HepG2 (cell line): ENCODE measurements around the gene NT5C1B.

Experiments
- E2F5 ChIP-seq: sonication (generic); formaldehyde crosslinking; conservative IDR thresholded peaks from 2 replicates; pipeline ENCODE4 v1.4.0; 2020; ENCODE audit warnings: missing genetic modification reagents
- ELF1 ChIP-seq: sonication (generic); formaldehyde crosslinking; IDR thresholded peaks from 2 replicates; pipeline ENCODE4 v1.4.0; 2020; ENCODE audit warnings: missing genetic modification reagents
- FOXM1 ChIP-seq: sonication (generic); formaldehyde crosslinking; IDR thresholded peaks from 2 replicates; pipeline ENCODE4 v1.5.0; 2020; ENCODE audit warnings: missing genetic modification reagents
- MAX ChIP-seq: IDR thresholded peaks from 2 replicates; pipeline ENCODE4 v1.6.1; 2012; ENCODE audit warnings: inconsistent platforms
- POLR2AphosphoS5 ChIP-seq: IDR thresholded peaks from 2 replicates; pipeline ENCODE4 v1.6.1; 2012; ENCODE audit warnings: low read depth, low read length
- RXRB ChIP-seq: IDR thresholded peaks from 2 replicates; pipeline ENCODE4 v1.6.1; 2016; ENCODE audit warnings: borderline replicate concordance, missing genetic modification reagents, missing compliant biosample characterization
- SP2 ChIP-seq: sonication (generic); formaldehyde crosslinking; IDR thresholded peaks from 2 replicates; pipeline ENCODE4 v1.5.1; 2020; ENCODE audit warnings: mild to moderate bottlenecking, missing genetic modification reagents
- ZNF704 ChIP-seq: sonication (generic); formaldehyde crosslinking; IDR thresholded peaks from 2 replicates; pipeline ENCODE4 v1.8.1; 2023; ENCODE audit warnings: mild to moderate bottlenecking, inconsistent platforms, moderate library complexity, missing genetic modification reagents, borderline replicate concordance

- TF ChIP-seq FOXM1 (CRISPR knock-in tag) (no peak), RXRB (CRISPR knock-in tag) (no peak), MAX (no peak), ZNF704 (no peak), SP2 (CRISPR knock-in tag) (no peak), ELF1 (CRISPR knock-in tag) (no peak), E2F5 (CRISPR knock-in tag) (no peak), POLR2AphosphoS5 (no peak)
Measured at GRCh38 chr2:18557121-18557520, 32.2 kb downstream of the NT5C1B start.
